OCI-LY1 (cell line): ENCODE measurements around the gene TRABD2B.
A peak's percentile ranks its signal among the peaks of the same experiment; 100 is the strongest.

Source experiments
- H2AFZ ChIP-seq: fragments of 200-600 bp; sonication (generic), shearing (Covaris generic); 2 replicates; pipeline ENCODE4 v1.6.0; 2014; ENCODE audit warnings: antibody characterized with exemption, mild to moderate bottlenecking, low read length
- H3F3A ChIP-seq: fragments of 200-600 bp; sonication (generic), shearing (Covaris generic); 2 replicates; pipeline ENCODE4 v1.6.0; 2014; ENCODE audit warnings: mild to moderate bottlenecking, antibody characterized with exemption, low read length, moderate library complexity; ENCODE audit not compliant: insufficient read depth
- H3K27ac ChIP-seq: fragments of 200-600 bp; sonication (generic); 2 replicates; pipeline ENCODE4 v1.5.1; 2014; ENCODE audit warnings: low read length, mixed run types, mild to moderate bottlenecking, low read depth; ENCODE audit not compliant: poor library complexity, severe bottlenecking
- H3K27me3 ChIP-seq: fragments of 200-600 bp; sonication (generic); 2 replicates; pipeline ENCODE4 v1.6.0; 2014; ENCODE audit warnings: antibody characterized with exemption, mild to moderate bottlenecking, low read length, moderate library complexity; ENCODE audit not compliant: insufficient read depth
- H3K36me3 ChIP-seq: fragments of 200-600 bp; sonication (generic); 2 replicates; pipeline ENCODE4 v1.6.1; 2014; ENCODE audit warnings: mild to moderate bottlenecking, antibody characterized with exemption, low read length, moderate library complexity, mixed read lengths; ENCODE audit not compliant: insufficient read depth
- H3K4me1 ChIP-seq: fragments of 200-600 bp; sonication (generic); 2 replicates; pipeline ENCODE4 v1.5.1; 2014; ENCODE audit warnings: mild to moderate bottlenecking, low read length, moderate library complexity; ENCODE audit not compliant: insufficient read depth, severe bottlenecking
- H3K4me2 ChIP-seq: fragments of 200-600 bp; sonication (generic), shearing (Covaris generic); 2 replicates; pipeline ENCODE4 v1.6.1; 2014; ENCODE audit warnings: low read length
- H3K4me3 ChIP-seq: fragments of 200-600 bp; sonication (generic); 2 replicates; pipeline ENCODE4 v1.5.1; 2014; ENCODE audit warnings: low read length, low read depth, mild to moderate bottlenecking, mixed read lengths; ENCODE audit not compliant: poor library complexity, severe bottlenecking
- H3K79me2 ChIP-seq: fragments of 200-600 bp; shearing (Covaris generic); 2 replicates; pipeline ENCODE4 v1.6.1; 2016; ENCODE audit warnings: mixed run types, low read length, mixed read lengths; ENCODE audit not compliant: insufficient read depth
- H3K9ac ChIP-seq: fragments of 200-600 bp; sonication (generic), shearing (Covaris generic); 2 replicates; pipeline ENCODE4 v1.6.1; 2014; ENCODE audit warnings: mild to moderate bottlenecking, low read length, mixed read lengths
- H3K9me2 ChIP-seq: fragments of 200-600 bp; sonication (generic), shearing (Covaris generic); 2 replicates; pipeline ENCODE4 v1.6.1; 2014; ENCODE audit warnings: low read depth, mild to moderate bottlenecking, low read length, mixed read lengths
- H3K9me3 ChIP-seq: fragments of 200-600 bp; shearing (Covaris generic); 2 replicates; pipeline ENCODE4 v1.6.1; 2014; ENCODE audit warnings: low read length, mixed read lengths
- H4K20me1 ChIP-seq: fragments of 200-600 bp; sonication (generic), shearing (Covaris generic); 2 replicates; pipeline ENCODE4 v1.6.0; 2016; ENCODE audit warnings: mild to moderate bottlenecking, low read length; ENCODE audit not compliant: insufficient read depth
- CTCF ChIP-seq: fragments of 200-600 bp; sonication (generic), shearing (Covaris generic); IDR thresholded peaks from 2 replicates; pipeline ENCODE4 v1.5.1; 2017; ENCODE audit warnings: mild to moderate bottlenecking, antibody characterized with exemption, low read length, moderate library complexity, mixed read lengths
- EZH2 ChIP-seq: fragments of 200-600 bp; sonication (generic), shearing (Covaris generic); IDR thresholded peaks from 2 replicates; pipeline ENCODE4 v1.8.0; 2017; ENCODE audit warnings: borderline replicate concordance, mixed run types, mild to moderate bottlenecking, antibody characterized with exemption, low read length, moderate library complexity, mixed read lengths

The TRABD2B gene

GRCh38 chr1:47725992-47726855 is 271.0 kb downstream of the TRABD2B start:
- Histone ChIP-seq H3K27ac (no peak overlapping the region), H3K4me2 (no peak overlapping the region), H3K9ac (no peak overlapping the region), H3K79me2 (no peaks in the 10 kb centered on the region), H3K9me3 (no peaks in the 10 kb centered on the region), H3K9me2 (no peaks in the 10 kb centered on the region), H3F3A (no peaks in the 10 kb centered on the region), H4K20me1 (no peaks in the 10 kb centered on the region), H3K27me3 (peaks cover 4% of the 10 kb centered on the region; the same call in 1 of the 2 replicates), H2AFZ (no peak overlapping the region), H3K36me3 (no peaks in the 10 kb centered on the region), H3K4me3 (no peak overlapping the region), H3K4me1 (no peaks in the 10 kb centered on the region)
- peak; percentile 77 for TF ChIP-seq CTCF
- no peak for TF ChIP-seq EZH2

GRCh38 chr1:47725511-47725991 is 271.6 kb downstream of the TRABD2B start:
- H3K9ac ChIP-seq: no peak overlapping the region
- H3K9me2 ChIP-seq: no peaks in the 10 kb centered on the region
- no peak for TF ChIP-seq EZH2
- no peak for TF ChIP-seq CTCF
- H4K20me1 ChIP-seq: no peaks in the 10 kb centered on the region
- no peaks in the 10 kb centered on the region for H3K9me3 ChIP-seq
- H3F3A ChIP-seq: no peaks in the 10 kb centered on the region
- H3K4me3 ChIP-seq: no peak overlapping the region
- H3K27ac ChIP-seq: no peak overlapping the region
- no peaks in the 10 kb centered on the region for H3K36me3 ChIP-seq
- H3K4me2 ChIP-seq: no peak overlapping the region
- H2AFZ ChIP-seq: no peak overlapping the region
- peaks cover 4% of the 10 kb centered on the region; the same call in 1 of the 2 replicates for H3K27me3 ChIP-seq
- no peaks in the 10 kb centered on the region for H3K79me2 ChIP-seq
- H3K4me1 ChIP-seq: no peaks in the 10 kb centered on the region

- Histone ChIP-seq H3K9ac (no peak overlapping the region), H3K4me3 (no peak overlapping the region), H3K27ac (no peak overlapping the region), H4K20me1 (no peaks in the 10 kb centered on the region), H3K9me2 (no peaks in the 10 kb centered on the region), H2AFZ (no peak overlapping the region), H3K9me3 (no peaks in the 10 kb centered on the region), H3K4me1 (no peaks in the 10 kb centered on the region), H3K4me2 (no peak overlapping the region), H3F3A (no peaks in the 10 kb centered on the region), H3K36me3 (no peaks in the 10 kb centered on the region), H3K27me3 (peaks cover 4% of the 10 kb centered on the region; the same call in 1 of the 2 replicates), H3K79me2 (no peaks in the 10 kb centered on the region)
- TF ChIP-seq CTCF (no peak), EZH2 (no peak)
Observed at GRCh38 chr1:47725000-47725473, 272.1 kb downstream of the TRABD2B start.
